ENCODE results near the gene MRPL40. TPM values are rescaled to one million over a fixed set of nuclear protein-coding genes. Genes with fewer than 3 reads are reported as not detected.

MRPL40 gene
- polyA plus RNA-seq, 4 donors: 43.8 to 47.2 (median 46.2) TPM

GRCh38 chr22:19478901-19479354, 46.6 kb downstream of the MRPL40 start, which contains the start of gene UFD1:
TSS of gene UFD1 (minus strand) at chr22:19479193. CDS start at chr22:19479085, 108 bp downstream.
- DNase-seq (ENCODE audit: low read depth in 4 of 4, low spot score in 3 of 4): peak in 1 of 4 donors; percentile 63

- DNase-seq (ENCODE audit: low read depth in 4 of 4, low spot score in 3 of 4): peak; percentile 96 to 98 (median 98)
Observed at GRCh38 chr22:19479355-19480172, 47.2 kb downstream of the MRPL40 start, which contains the start of gene CDC45. TSS of gene CDC45 (plus strand) at chr22:19479920. CDS start at chr22:19479969, 49 bp downstream.

DNA sequence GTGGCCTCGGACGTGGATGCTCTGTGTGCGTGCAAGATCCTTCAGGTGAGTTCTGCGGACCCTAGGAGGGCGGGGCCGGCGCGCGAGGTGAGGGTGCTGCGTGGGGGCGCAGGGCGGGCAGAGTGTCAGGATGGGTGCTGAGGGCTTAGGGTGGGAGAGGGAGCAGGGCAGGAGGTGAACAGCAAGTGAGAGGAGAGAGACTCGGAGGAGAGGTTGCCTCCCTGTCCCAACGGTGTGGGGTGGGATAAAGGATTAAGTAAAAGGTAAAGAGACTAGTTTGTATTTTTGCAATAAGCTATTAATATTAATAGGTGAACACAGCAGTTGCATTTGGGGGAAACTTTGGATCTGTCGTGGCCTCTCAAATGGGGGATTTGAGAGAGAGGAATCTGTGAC, 47.8 kb downstream of the MRPL40 start:
- no peak for DNase-seq (ENCODE audit: low read depth in 4 of 4, low spot score in 3 of 4)

- no peak for DNase-seq (ENCODE audit: low read depth in 4 of 4, low spot score in 3 of 4)
Observed at GRCh38 chr22:19480789-19481188, 48.4 kb downstream of the MRPL40 start.

DNA sequence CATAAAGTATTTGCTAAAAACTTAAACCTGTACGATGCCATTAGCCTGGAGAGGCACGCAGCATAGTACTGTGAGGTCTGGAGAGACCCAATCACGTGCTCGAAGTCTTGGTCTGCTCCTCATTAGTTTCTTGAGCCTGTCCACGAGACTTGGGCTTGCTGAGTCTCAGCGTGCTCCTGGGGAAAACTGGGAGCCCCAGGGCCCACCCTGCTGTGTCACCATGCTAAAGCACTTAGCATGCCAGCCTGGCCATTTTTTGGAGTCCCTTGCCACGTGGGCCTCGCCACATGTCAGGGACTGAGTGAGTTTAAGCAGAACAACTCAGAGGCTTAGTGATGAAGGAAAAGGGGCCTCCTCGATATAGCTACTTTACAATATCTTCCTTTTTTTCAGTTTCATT, 50.0 kb downstream of the MRPL40 start:
- no peak for DNase-seq (ENCODE audit: low read depth in 4 of 4, low spot score in 3 of 4)

DNA sequence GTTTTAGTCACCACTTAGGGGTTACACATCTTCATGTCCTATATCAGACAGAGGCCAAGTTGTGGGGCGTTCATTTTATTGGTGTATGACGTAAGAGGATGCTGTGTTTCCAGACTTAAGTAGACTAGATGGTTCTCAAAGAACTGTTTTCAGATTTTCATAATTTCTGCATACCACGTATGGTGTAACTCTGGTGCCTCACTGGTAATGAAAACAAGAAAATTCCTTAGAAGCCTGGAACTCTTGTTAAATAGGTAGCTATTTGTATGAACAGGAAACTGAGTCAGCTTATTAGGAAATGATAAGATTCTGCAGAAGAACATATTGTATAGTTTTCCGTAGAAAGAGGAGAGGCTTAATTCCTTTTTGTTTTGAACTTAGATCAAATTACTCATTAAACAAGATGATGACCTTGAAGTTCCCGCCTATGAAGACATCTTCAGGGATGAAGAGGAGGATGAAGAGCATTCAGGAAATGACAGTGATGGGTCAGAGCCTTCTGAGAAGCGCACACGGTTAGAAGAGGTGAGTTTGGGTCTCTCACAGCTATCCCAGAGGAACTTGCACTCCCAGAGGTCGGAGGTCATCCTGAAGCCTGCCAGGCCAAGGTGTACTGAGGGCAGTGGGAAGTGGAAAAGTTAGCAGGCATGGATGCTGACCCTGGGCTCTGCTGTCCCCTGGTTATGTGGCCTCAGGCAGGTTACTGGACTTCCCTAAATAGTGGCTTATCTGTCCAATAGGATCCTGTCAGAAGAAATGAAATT, 51.3 kb downstream of the MRPL40 start:
- DNase-seq (ENCODE audit: low read depth in 4 of 4, low spot score in 3 of 4): no peak

Other genes starting within 250 kb of the MRPL40 start
- 1 to 10 TPM; 3.3 to 5.9 (median 4.8) TPM for gene CLTCL1, start 140.8 kb upstream of the MRPL40 start, polyA plus RNA-seq (ENCODE audit: insufficient read length in 4 of 4)
- 10 to 100 TPM; 33.5 to 37.0 (median 35.3) TPM for gene HIRA, start 812 bp upstream of the MRPL40 start, polyA plus RNA-seq (ENCODE audit: insufficient read length in 4 of 4)
- gene C22orf39, start 15.2 kb downstream of the MRPL40 start, polyA plus RNA-seq (ENCODE audit: insufficient read length in 4 of 4): 10 to 100 TPM; 42.9 to 47.0 (median 44.3) TPM
- 10 to 100 TPM; 65.1 to 69.1 (median 67.0) TPM for gene UFD1, start 46.6 kb downstream of the MRPL40 start, polyA plus RNA-seq (ENCODE audit: insufficient read length in 4 of 4)
- 10 to 100 TPM; 14.7 to 21.1 (median 17.4) TPM for gene CDC45, start 47.4 kb downstream of the MRPL40 start, polyA plus RNA-seq (ENCODE audit: insufficient read length in 4 of 4)
- gene CLDN5, start 91.9 kb downstream of the MRPL40 start, polyA plus RNA-seq (ENCODE audit: insufficient read length in 4 of 4): 10 to 100 TPM; 24.1 to 51.9 (median 26.2) TPM